ENCODE data around the gene EVA1A. TPM values are rescaled to one million over a fixed set of nuclear protein-coding genes. Genes with fewer than 3 reads are reported as not detected.

The EVA1A gene
- total and polyA plus RNA-seq, 2 experiments from 2014 or later, result 4.6 to 7.9 TPM

DNA sequence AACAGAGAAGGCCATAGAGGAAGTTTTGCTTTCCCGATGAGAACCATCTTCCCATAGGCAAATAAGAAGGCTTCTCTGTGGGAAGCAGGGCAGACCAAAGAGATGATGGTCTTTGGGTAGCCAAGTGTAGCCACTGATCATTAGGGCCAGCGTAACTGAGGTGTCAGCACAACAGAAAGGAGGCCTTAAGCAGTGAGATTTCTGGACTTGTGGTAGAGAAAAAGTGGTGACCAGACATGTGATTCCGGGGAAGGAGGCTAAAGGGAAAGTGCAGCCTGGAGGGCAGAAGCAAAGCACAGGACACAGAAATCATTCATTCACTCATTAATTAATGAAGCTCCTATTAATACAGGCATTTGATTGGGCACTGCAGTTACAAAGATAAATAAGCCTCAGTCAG is 15.4 kb downstream of the EVA1A start:
- no peaks in the 10 kb centered on the region for H3K27me3 Mint-ChIP-seq (ENCODE audit: insufficient read depth, low read depth, poor library complexity)
- H3K79me2 ChIP-seq (replicated peaks; ENCODE audit: insufficient read depth), result no peaks in the 10 kb centered on the region
- ATAC-seq, result no peak
- H3K36me3 Mint-ChIP-seq (ENCODE audit: low read depth), result peaks cover 11% of the 10 kb centered on the region
- TF ChIP-seq ZNF331 (CRISPR knock-in tag; IDR thresholded peaks at IDR 0.05; ENCODE audit: low read depth) (no peak), NANOG (IDR thresholded peaks at IDR 0.05; ENCODE audit: borderline replicate concordance) (no peak), CREB1 (CRISPR knock-in tag; IDR thresholded peaks at IDR 0.05; ENCODE audit: low read depth) (no peak), ZNF114 (CRISPR knock-in tag; IDR thresholded peaks at IDR 0.05) (no peak), JUNB (IDR thresholded peaks at IDR 0.05; ENCODE audit: unreplicated experiment) (no peak), STAT1 (IDR thresholded peaks at IDR 0.05; ENCODE audit: unreplicated experiment) (no peak), EZH2phosphoT487 (IDR thresholded peaks at IDR 0.05; ENCODE audit: unreplicated experiment) (no peak), EZH2 (IDR thresholded peaks at IDR 0.05; ENCODE audit: low read depth, unreplicated experiment) (no peak)
- TF ChIP-seq, protein P1, sequence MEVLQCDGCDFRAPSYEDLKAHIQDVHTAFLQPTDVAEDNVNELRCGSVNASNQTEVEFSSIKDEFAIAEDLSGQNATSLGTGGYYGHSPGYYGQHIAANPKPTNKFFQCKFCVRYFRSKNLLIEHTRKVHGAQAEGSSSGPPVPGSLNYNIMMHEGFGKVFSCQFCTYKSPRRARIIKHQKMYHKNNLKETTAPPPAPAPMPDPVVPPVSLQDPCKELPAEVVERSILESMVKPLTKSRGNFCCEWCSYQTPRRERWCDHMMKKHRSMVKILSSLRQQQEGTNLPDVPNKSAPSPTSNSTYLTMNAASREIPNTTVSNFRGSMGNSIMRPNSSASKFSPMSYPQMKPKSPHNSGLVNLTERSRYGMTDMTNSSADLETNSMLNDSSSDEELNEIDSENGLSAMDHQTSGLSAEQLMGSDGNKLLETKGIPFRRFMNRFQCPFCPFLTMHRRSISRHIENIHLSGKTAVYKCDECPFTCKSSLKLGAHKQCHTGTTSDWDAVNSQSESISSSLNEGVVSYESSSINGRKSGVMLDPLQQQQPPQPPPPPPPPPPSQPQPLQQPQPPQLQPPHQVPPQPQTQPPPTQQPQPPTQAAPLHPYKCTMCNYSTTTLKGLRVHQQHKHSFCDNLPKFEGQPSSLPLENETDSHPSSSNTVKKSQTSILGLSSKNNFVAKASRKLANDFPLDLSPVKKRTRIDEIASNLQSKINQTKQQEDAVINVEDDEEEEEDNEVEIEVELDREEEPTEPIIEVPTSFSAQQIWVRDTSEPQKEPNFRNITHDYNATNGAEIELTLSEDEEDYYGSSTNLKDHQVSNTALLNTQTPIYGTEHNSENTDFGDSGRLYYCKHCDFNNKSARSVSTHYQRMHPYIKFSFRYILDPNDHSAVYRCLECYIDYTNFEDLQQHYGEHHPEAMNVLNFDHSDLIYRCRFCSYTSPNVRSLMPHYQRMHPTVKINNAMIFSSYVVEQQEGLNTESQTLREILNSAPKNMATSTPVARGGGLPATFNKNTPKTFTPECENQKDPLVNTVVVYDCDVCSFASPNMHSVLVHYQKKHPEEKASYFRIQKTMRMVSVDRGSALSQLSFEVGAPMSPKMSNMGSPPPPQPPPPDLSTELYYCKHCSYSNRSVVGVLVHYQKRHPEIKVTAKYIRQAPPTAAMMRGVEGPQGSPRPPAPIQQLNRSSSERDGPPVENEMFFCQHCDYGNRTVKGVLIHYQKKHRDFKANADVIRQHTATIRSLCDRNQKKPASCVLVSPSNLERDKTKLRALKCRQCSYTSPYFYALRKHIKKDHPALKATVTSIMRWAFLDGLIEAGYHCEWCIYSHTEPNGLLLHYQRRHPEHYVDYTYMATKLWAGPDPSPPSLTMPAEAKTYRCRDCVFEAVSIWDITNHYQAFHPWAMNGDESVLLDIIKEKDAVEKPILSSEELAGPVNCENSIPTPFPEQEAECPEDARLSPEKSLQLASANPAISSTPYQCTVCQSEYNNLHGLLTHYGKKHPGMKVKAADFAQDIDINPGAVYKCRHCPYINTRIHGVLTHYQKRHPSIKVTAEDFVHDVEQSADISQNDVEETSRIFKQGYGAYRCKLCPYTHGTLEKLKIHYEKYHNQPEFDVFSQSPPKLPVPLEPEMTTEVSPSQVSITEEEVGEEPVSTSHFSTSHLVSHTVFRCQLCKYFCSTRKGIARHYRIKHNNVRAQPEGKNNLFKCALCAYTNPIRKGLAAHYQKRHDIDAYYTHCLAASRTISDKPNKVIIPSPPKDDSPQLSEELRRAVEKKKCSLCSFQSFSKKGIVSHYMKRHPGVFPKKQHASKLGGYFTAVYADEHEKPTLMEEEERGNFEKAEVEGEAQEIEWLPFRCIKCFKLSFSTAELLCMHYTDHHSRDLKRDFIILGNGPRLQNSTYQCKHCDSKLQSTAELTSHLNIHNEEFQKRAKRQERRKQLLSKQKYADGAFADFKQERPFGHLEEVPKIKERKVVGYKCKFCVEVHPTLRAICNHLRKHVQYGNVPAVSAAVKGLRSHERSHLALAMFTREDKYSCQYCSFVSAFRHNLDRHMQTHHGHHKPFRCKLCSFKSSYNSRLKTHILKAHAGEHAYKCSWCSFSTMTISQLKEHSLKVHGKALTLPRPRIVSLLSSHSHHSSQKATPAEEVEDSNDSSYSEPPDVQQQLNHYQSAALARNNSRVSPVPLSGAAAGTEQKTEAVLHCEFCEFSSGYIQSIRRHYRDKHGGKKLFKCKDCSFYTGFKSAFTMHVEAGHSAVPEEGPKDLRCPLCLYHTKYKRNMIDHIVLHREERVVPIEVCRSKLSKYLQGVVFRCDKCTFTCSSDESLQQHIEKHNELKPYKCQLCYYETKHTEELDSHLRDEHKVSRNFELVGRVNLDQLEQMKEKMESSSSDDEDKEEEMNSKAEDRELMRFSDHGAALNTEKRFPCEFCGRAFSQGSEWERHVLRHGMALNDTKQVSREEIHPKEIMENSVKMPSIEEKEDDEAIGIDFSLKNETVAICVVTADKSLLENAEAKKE (CRISPR knock-in tag; IDR thresholded peaks at IDR 0.05), result no peak
- TF ChIP-seq, protein P2, sequence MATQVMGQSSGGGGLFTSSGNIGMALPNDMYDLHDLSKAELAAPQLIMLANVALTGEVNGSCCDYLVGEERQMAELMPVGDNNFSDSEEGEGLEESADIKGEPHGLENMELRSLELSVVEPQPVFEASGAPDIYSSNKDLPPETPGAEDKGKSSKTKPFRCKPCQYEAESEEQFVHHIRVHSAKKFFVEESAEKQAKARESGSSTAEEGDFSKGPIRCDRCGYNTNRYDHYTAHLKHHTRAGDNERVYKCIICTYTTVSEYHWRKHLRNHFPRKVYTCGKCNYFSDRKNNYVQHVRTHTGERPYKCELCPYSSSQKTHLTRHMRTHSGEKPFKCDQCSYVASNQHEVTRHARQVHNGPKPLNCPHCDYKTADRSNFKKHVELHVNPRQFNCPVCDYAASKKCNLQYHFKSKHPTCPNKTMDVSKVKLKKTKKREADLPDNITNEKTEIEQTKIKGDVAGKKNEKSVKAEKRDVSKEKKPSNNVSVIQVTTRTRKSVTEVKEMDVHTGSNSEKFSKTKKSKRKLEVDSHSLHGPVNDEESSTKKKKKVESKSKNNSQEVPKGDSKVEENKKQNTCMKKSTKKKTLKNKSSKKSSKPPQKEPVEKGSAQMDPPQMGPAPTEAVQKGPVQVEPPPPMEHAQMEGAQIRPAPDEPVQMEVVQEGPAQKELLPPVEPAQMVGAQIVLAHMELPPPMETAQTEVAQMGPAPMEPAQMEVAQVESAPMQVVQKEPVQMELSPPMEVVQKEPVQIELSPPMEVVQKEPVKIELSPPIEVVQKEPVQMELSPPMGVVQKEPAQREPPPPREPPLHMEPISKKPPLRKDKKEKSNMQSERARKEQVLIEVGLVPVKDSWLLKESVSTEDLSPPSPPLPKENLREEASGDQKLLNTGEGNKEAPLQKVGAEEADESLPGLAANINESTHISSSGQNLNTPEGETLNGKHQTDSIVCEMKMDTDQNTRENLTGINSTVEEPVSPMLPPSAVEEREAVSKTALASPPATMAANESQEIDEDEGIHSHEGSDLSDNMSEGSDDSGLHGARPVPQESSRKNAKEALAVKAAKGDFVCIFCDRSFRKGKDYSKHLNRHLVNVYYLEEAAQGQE (IDR thresholded peaks at IDR 0.05; ENCODE audit: unreplicated experiment), result no peak
- TF ChIP-seq, protein P3, sequence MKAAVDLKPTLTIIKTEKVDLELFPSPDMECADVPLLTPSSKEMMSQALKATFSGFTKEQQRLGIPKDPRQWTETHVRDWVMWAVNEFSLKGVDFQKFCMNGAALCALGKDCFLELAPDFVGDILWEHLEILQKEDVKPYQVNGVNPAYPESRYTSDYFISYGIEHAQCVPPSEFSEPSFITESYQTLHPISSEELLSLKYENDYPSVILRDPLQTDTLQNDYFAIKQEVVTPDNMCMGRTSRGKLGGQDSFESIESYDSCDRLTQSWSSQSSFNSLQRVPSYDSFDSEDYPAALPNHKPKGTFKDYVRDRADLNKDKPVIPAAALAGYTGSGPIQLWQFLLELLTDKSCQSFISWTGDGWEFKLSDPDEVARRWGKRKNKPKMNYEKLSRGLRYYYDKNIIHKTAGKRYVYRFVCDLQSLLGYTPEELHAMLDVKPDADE (IDR thresholded peaks at IDR 0.05), result no peak
- H3K36me3 ChIP-seq (ENCODE audit: insufficient read depth), result no peaks in the 10 kb centered on the region
- H3K4me3 ChIP-seq, result no peak overlapping the region
- H3K9me2 ChIP-seq (ENCODE audit: insufficient read depth), result no peaks in the 10 kb centered on the region
- H3K27me3 ChIP-seq (ENCODE audit: insufficient read depth), result no peaks in the 10 kb centered on the region
- no peak overlapping the region for H3K27ac ChIP-seq (ENCODE audit: low read depth)
- no peak overlapping the region for H2AFZ ChIP-seq
- H4K20me1 ChIP-seq (replicated peaks; ENCODE audit: insufficient read depth), result no peaks in the 10 kb centered on the region
- no peak for DNase-seq (ENCODE audit: low spot score)
- 0 out of 2 replicates have a peak, but pooled peaks cover 4% of the 10 kb centered on the region for H3K4me1 ChIP-seq (ENCODE audit: insufficient read depth)
- peaks cover 13% of the 10 kb centered on the region for H3K4me1 Mint-ChIP-seq
- H3K27ac Mint-ChIP-seq, result no peak overlapping the region
- H3K4me2 ChIP-seq, result no peak overlapping the region
- no peaks in the 10 kb centered on the region for H3F3A ChIP-seq (replicated peaks; ENCODE audit: low read depth)
- H3K9me3 Mint-ChIP-seq, result no peaks in the 10 kb centered on the region
- no peak overlapping the region for H3K4me3 Mint-ChIP-seq
